Tibial artery (tissue), 4 donors: ENCODE data around the gene SEC31A.

Experiments
- DNase-seq, 2 donors: peaks; one replicate each; pipeline ENCODE4 v3.0.0-alpha.2; 2019
- H3K27ac ChIP-seq, 2 donors: fragments of 200-600 bp; sonication (generic) in 1 of 2; 1 replicate in 1 of 2; 2 replicates in 1 of 2; pipeline ENCODE4 v1.5.1; 2018 to 2019; ENCODE audit warnings: mild to moderate bottlenecking in 1 of 2
- H3K27me3 ChIP-seq, 2 donors: fragments of 200-600 bp; sonication (generic) in 1 of 2; one replicate each; pipeline versions ENCODE4 v1.5.1 to v1.6.0; 2016 to 2019
- H3K36me3 ChIP-seq, 3 donors: fragments of 200-600 bp; sonication (generic) in 2 of 3; one replicate each; pipeline ENCODE4 v1.5.1; 2016 to 2019; ENCODE audit warnings: mild to moderate bottlenecking in 2 of 3
- H3K4me1 ChIP-seq, 4 donors: fragments of 200-600 bp; sonication (generic) in 2 of 4; 1 replicate in 3 of 4; 2 replicates in 1 of 4; pipeline ENCODE4 v1.5.1; 2016 to 2019
- H3K4me3 ChIP-seq, 2 donors: fragments of 200-600 bp; sonication (generic) in 1 of 2; 1 replicate in 1 of 2; 2 replicates in 1 of 2; pipeline ENCODE4 v1.5.1; 2018 to 2019; ENCODE audit warnings: mild to moderate bottlenecking in 2 of 2
- H3K9me3 ChIP-seq, 3 donors: fragments of 200-600 bp; sonication (generic) in 1 of 3; one replicate each; pipeline ENCODE4 v1.5.1; 2016 to 2019
- intact Hi-C: fragments of 100-400 bp; cut with DNase I; formaldehyde crosslinking; loops from one replicate; pipeline ENCODE4 v1.15.0; 2023; ENCODE audit warnings: low total_unique reads
- TF ChIP-seq, protein P1 (sequence below), 2 experiments: fragments of 200-600 bp in 1 of 2; fragments of 450-650 bp in 1 of 2; IDR thresholded peaks; one replicate each; pipeline ENCODE4 v1.5.1; 2017 to 2019; ENCODE audit warnings: antibody characterized with exemption in 2 of 2, mild to moderate bottlenecking in 1 of 2, moderate library complexity in 1 of 2

SEC31A gene

DNA sequence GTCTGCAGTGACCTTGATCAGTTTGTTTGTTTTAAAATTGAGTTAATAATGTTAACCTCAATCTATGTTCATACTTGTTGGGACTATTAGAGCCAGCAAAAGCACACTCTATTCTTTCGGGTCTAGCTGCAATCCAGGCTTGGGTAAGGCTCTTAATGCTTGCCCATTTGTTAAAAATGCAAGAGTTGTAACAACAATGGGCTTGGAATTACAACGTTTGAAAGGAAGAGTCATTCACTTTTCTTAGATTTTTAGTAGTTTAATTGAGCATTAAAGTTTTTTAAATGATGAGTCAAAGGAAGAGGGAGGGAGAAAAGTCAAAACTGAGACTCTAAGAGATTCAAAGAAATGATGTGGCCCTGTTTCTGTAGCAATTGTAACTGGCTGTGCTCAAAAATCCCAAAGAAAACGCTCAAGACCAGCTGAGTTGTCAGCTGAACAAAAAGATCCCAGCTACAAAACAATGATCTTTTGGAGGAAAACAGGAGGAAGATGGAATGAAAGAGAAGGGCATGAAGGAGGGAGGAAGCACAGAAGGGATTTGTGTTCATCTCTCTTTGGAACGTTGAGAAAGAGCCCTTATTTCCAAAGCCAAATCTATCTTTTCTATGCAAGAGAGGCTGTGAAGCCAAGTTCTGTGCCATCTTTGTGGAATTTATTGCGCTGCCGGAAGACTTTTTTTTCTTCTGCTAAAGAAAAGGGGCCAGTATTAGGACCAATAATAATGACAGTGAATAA lies 97.9 kb downstream of the SEC31A start:
- Histone ChIP-seq H3K4me3 (no peak overlapping the region), H3K4me1 (peaks cover 0 to 14% (median 6%) of the 10 kb centered on the region in 4 donors), H3K36me3 (no peaks in the 10 kb centered on the region), H3K9me3 (no peaks in the 10 kb centered on the region), H3K27ac (no peak overlapping the region), H3K27me3 (no peaks in the 10 kb centered on the region)
- intact Hi-C loops = loop anchor here (10.0 kb wide), 1 partner anchor 328 kb away; no protein-coding TSS in a partner anchor
- TF ChIP-seq, protein P1, sequence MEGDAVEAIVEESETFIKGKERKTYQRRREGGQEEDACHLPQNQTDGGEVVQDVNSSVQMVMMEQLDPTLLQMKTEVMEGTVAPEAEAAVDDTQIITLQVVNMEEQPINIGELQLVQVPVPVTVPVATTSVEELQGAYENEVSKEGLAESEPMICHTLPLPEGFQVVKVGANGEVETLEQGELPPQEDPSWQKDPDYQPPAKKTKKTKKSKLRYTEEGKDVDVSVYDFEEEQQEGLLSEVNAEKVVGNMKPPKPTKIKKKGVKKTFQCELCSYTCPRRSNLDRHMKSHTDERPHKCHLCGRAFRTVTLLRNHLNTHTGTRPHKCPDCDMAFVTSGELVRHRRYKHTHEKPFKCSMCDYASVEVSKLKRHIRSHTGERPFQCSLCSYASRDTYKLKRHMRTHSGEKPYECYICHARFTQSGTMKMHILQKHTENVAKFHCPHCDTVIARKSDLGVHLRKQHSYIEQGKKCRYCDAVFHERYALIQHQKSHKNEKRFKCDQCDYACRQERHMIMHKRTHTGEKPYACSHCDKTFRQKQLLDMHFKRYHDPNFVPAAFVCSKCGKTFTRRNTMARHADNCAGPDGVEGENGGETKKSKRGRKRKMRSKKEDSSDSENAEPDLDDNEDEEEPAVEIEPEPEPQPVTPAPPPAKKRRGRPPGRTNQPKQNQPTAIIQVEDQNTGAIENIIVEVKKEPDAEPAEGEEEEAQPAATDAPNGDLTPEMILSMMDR (IDR thresholded peaks at IDR 0.05) = no peak
- DNase-seq = no peak

DNA sequence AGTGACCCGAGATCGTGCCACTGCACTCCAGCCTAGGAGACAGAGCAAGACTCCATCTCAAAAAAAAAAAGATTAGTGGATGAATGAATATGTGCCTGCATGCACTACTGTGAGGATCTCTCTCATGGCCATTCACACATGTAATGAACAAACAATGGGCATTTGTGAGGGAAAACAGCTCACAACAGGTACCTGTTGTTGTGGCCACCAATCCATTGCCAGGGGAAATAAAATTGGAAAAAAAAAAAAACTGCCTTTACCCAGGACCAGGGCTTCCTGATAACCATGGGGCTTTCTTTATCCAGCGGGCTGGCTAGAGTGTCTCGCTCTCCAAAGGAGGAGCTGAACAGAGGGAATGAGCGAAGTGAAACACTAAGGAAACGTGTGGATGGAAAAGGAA lies 99.8 kb downstream of the SEC31A start:
- Histone ChIP-seq H3K36me3 (no peaks in the 10 kb centered on the region), H3K4me3 (no peak overlapping the region), H3K27ac (no peak overlapping the region), H3K27me3 (no peaks in the 10 kb centered on the region), H3K4me1 (no peaks in the 10 kb centered on the region), H3K9me3 (no peaks in the 10 kb centered on the region)
- intact Hi-C loops = loop anchor here (10.0 kb wide), 1 partner anchor 326 kb away; no protein-coding TSS in a partner anchor
- TF ChIP-seq, protein P1 (IDR thresholded peaks at IDR 0.05) = no peak
- no peak for DNase-seq

DNA sequence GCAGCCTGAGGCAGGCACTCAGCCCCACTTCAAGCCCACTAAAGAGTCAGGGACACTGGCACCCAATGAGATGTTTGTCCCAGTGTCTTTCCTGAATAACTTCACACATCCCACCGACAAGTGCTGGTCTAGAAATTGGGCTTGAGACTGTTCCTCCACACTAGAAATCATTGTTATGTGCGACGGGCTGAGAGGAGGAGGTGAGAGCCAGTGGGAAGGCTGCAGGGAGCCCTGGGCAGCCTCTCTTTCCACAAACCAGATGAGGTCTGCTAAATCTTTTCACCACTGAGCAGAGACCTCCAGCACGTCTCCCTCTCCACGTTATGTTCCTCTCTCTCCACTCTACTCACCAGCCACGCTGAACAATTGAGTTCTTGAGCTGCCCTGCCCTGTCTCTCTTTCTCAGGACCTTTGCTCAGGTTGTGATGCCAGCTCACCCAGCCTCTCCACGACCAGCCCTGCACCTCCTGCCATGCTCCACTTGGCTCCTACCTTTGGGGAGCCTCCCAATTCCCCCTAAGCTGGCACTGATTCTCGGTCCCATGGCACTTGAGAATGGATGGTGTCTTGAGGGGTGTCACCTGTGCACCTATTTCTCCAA lies 100.8 kb downstream of the SEC31A start:
- H3K27ac ChIP-seq = no peak overlapping the region
- DNase-seq = no peak
- peaks cover 0 to 6% (median 0%) of the 10 kb centered on the region in 4 donors for H3K4me1 ChIP-seq

DNA sequence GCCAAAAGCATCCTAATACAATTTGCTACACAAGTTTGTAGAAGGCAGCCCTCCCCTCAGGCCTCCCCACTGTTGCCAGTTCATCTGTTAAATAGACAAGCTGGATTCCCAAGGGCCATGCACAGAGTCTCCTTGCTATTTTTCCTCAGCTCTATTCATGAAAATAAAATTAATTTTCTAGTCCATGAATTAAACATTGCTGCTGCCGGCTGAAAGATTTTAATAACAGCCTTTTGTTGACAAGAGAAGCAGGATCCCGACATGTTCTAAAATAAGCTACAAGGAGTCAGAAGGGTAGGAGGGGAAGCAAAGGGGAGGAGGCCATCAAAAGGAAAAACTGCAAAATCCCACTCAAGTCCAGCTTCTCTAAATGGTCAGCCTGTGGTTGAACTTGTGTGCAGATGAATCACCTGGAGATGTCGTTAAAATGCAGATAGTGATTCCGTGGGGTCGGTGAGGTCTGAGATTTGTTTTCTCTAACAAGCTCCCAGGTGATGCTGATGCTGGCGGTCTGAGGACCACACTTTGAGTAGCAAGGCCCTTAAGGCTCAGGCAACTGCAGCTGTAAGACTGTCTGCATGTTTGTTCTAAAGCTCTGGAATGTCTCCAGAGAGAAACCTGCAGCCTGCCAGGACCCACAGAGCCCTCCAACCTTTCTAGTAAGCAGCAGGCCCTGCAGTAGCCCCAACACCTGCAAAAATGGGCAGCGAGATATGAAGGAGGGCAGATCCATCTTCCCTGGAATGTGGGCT lies 101.8 kb downstream of the SEC31A start:
- H3K4me1 ChIP-seq = peaks cover 0 to 8% (median 0%) of the 10 kb centered on the region in 4 donors
- H3K36me3 ChIP-seq = no peaks in the 10 kb centered on the region
- no peaks in the 10 kb centered on the region for H3K9me3 ChIP-seq
- TF ChIP-seq, protein P1 (IDR thresholded peaks at IDR 0.05) = no peak
- no peak overlapping the region for H3K27ac ChIP-seq
- H3K4me3 ChIP-seq = no peak overlapping the region
- intact Hi-C loops = no loop called here
- H3K27me3 ChIP-seq = no peaks in the 10 kb centered on the region
- DNase-seq = no peak

More for the DNA sequence above, 100.8 kb downstream of the SEC31A start:
- Histone ChIP-seq H3K27me3 (no peaks in the 10 kb centered on the region), H3K4me3 (no peak overlapping the region), H3K36me3 (no peaks in the 10 kb centered on the region), H3K9me3 (no peaks in the 10 kb centered on the region)
- TF ChIP-seq, protein P1 (IDR thresholded peaks at IDR 0.05) = no peak
- intact Hi-C loops = loop anchor here (10.0 kb wide), 1 partner anchor 325 kb away; no protein-coding TSS in a partner anchor

GRCh38 chr4:82787342-82787741 lies 103.6 kb downstream of the SEC31A start:
- TF ChIP-seq, protein P1 (IDR thresholded peaks at IDR 0.05) = no peak
- no peak for DNase-seq
- H3K4me1 ChIP-seq = peaks cover 0 to 8% (median 0%) of the 10 kb centered on the region in 4 donors
- H3K4me3 ChIP-seq = no peak overlapping the region
- H3K27me3 ChIP-seq = no peaks in the 10 kb centered on the region
- intact Hi-C loops = no loop called here
- H3K36me3 ChIP-seq = no peaks in the 10 kb centered on the region
- H3K9me3 ChIP-seq = no peaks in the 10 kb centered on the region
- no peak overlapping the region for H3K27ac ChIP-seq
